DMS153 (cell line): ENCODE results near the gene ANXA3.
A peak's percentile ranks its signal among the peaks of the same experiment; 100 is the strongest.

ENCODE experiments used
- DNase-seq: peaks from one replicate; lab custom pipeline; 2025; lab: John Stamatoyannopoulos, UW

ANXA3 gene

GRCh38 chr4:78644744-78645330 is 93.3 kb downstream of the ANXA3 start:
- DNase-seq: no peak

- peak; percentile 33 for DNase-seq
Measured at GRCh38 chr4:78645853-78646757, 94.5 kb downstream of the ANXA3 start.

- DNase-seq: no peak
Measured at GRCh38 chr4:78647272-78647671, 95.7 kb downstream of the ANXA3 start.

- DNase-seq: no peak
Measured at GRCh38 chr4:78648640-78649363, 97.2 kb downstream of the ANXA3 start.

GRCh38 chr4:78650106-78651024 is 98.8 kb downstream of the ANXA3 start:
- DNase-seq: no peak

GRCh38 chr4:78651250-78651860 is 99.8 kb downstream of the ANXA3 start:
- DNase-seq: no peak

GRCh38 chr4:78652282-78652876 is 100.8 kb downstream of the ANXA3 start:
- DNase-seq: peak; percentile 64

GRCh38 chr4:78653655-78654054 is 102.1 kb downstream of the ANXA3 start:
- no peak for DNase-seq

- no peak for DNase-seq
Measured at GRCh38 chr4:78654807-78655206, 103.2 kb downstream of the ANXA3 start.

GRCh38 chr4:78656968-78657445 is 105.4 kb downstream of the ANXA3 start:
- DNase-seq: no peak

GRCh38 chr4:78659264-78659663 is 107.7 kb downstream of the ANXA3 start:
- no peak for DNase-seq

GRCh38 chr4:78659665-78660064 is 108.1 kb downstream of the ANXA3 start:
- no peak for DNase-seq
